Activated CD8-positive, alpha-beta memory T cell treated with anti-CD3 and anti-CD28 coated beads for 36 hours (primary cell): ENCODE data around the gene DCXR. TPM values are rescaled to one million over a fixed set of nuclear protein-coding genes. Genes with fewer than 3 reads are reported as not detected.

Experiments used
- CTCF ChIA-PET: fragments of 350-600 bp; sonication (Branson Sonifier 250); formaldehyde crosslinking; loops from one replicate; lab custom pipeline; 2021; ENCODE audit warnings: antibody characterized with exemption; lab: Charles Lee
- POLR2A ChIA-PET: fragments of 350-600 bp; sonication (Branson Sonifier 250); formaldehyde crosslinking; loops from one replicate; lab custom pipeline; 2021; ENCODE audit warnings: antibody characterized with exemption; lab: Charles Lee
- total RNA-seq, 2 experiments: library from RNA; stranded (reverse); gene quantifications; one replicate each; pipeline ENCODE4 v1.2.3, GENCODE V29; 2021

Gene DCXR
- total RNA-seq, 2 experiments from 2014 or later: 119 to 129 TPM

DNA sequence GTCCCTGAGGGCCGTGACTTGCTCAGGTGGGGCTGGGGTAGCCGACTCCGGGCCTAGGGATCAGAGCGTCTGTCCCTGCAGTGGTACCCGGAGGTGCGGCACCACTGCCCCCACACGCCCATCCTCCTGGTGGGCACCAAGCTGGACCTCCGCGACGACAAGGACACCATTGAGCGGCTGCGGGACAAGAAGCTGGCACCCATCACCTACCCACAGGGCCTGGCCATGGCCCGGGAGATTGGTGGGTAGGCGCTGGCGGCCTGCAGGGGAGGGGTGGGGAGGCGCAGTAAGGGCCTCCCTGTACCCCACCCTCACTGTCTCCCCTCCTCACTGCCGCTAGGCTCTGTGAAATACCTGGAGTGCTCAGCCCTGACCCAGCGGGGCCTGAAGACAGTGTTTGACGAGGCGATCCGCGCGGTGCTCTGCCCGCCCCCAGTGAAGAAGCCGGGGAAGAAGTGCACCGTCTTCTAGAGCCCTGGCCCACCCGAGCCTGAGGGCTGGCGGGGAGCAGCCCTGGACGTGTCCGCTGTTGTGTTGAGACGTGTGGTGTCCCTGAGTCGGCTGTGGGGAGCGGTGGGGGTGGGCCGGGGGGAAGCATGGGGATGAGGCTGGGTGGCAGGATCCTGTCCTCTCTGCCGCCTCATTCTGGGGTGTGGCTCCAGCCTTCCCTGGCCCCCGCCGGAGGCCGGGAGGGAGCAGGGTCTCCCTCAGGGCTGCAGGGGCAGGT lies 4.0 kb downstream of the DCXR start:
- CTCF ChIA-PET: no interaction called here
- POLR2A ChIA-PET: no interaction called here

DNA sequence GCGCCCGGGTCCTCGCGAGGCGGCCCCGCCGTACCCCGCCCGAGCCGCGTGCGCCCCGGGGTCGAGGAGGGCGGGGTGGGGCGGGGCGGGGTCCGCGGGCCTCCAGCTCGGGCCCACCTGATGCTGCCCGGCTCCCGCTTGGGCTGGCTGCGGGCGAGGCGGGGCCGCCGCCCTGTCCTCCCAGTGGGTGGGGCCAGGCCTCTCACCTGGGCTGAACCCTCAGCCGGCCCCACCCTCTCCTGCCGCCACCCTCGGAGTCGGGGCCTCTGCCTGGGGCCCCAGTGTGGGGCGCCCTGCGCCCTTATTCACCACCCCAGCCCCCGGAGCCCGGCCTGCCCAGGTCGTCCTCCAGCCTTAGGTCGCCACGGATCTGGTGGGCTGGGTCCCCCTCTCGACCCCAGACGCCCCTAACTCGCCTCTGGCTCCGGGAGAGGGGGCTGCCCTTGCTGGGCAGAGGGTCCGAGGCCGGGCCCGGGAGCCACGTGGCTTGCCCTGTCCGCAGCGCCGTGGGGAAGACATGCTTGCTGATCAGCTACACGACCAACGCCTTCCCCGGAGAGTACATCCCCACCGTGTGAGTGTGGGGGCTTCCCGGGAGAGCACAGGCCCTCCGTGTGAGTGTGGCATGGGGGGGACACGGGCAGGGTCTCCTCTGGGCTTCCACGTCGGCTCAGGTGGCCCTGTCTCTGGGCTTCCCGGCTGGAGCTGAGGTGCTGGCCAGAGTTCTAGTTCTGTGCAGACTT lies 5.4 kb downstream of the DCXR start:
- ChIA-PET POLR2A (interaction anchor here (0.5 kb wide), 1 partner anchor 159 kb away, joined by 12 read pairs; no protein-coding TSS in a partner anchor), CTCF (interaction anchor here (1.0 to 1.4 kb wide), 2 partner anchors 9 to 160 kb away, joined by 3 to 6 read pairs; partner anchors contain the start of genes CENPX and LRRC45)

DNA sequence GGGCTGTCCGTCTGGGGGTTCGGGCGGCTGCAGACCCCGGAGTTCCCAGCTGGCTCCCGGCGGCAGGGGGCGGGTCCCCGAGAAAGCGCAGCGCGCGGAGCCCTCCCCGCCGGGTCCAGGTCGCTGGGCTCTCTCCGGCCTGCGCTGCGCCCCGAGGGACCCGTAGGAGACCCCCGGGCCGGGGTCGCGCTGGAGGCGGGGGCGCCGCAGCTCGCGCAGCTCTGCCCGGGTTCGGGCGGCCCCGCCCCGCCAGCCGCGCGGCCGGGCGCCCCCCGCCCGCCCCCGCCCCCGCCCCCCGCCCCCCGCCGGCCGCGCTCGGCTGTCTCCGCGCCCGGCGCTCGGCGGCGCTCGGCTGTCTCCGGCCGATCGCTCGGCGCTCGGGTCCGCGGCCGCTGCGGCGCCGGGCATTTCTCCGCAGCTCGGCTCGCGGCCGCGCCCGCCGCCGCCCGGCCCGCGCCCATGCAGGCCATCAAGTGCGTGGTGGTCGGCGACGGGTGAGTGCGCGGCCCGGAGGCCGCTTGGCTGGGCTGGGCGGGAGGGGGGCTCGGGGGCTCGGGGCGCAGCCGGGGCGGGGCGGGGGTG lies 6.1 kb downstream of the DCXR start, which contains the start of gene RAC3:
Gene RAC3 (plus strand): TSS at position 376 of the 582 bp plus-strand sequence. CDS start 84 bp downstream, at position 460.
- POLR2A ChIA-PET: interaction anchor here (1.0 to 1.5 kb wide), 2 partner anchors 21 to 121 kb away, joined by 3 read pairs; partner anchors contain the start of genes GPS1 and RFNG

DNA sequence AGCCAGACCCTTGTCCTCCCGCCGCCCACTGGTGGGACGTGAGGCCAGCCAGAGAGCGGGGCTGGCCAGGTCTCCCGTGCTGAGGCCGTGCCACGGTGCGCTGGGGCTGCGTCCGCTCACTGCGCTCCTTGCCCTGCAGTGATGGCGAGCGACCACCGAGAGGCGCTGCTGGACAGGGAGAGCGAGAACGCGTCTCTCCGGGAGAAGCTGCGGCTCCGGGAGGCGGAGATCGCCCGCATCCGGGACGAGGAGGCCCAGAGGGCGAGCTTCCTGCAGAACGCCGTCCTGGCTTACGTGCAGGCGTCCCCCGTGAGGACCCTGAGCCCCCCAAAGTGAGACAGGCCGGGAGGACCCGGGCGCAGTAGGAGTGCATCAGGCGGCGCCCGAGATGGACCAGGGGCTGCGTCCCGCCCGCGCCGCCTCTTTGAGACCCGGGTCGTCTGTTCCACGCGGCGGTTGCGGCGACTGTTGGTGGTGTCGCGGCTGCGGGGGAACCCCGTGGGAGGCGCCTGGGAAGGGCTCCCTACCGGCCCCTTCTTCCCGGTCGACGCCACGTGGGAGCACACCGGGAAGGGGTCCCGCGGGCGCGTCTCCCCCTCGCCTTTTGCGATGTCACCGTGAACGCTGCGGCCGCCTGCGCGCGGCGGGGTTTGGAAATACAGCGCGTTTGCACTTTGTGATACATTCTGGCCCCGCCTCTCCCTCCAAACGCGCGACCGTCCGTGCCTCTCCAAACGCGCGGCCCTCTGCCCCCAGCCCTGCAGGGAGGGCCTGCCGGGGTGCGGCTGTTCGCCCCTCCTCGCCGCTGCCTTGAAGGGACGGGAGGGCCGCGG lies 6.8 kb downstream of the DCXR start:
- ChIA-PET POLR2A (interaction anchor here (0.6 to 1.5 kb wide), 7 partner anchors 21 to 175 kb away, joined by 3 to 7 read pairs (median 3); partner anchors contain the start of genes ASPSCR1, GPS1 and RFNG), CTCF (interaction anchor here (0.6 to 2.5 kb wide), 26 partner anchors 9 to 200 kb away, joined by 3 to 17 read pairs (median 4); partner anchors contain the start of genes MAFG and PYCR1)

More for the DNA sequence above, 6.1 kb downstream of the DCXR start, which contains the start of gene RAC3:
- CTCF ChIA-PET: interaction anchor here (0.8 to 1.3 kb wide), 2 partner anchors 68 to 175 kb away, joined by 4 to 5 read pairs; no protein-coding TSS in a partner anchor

DNA sequence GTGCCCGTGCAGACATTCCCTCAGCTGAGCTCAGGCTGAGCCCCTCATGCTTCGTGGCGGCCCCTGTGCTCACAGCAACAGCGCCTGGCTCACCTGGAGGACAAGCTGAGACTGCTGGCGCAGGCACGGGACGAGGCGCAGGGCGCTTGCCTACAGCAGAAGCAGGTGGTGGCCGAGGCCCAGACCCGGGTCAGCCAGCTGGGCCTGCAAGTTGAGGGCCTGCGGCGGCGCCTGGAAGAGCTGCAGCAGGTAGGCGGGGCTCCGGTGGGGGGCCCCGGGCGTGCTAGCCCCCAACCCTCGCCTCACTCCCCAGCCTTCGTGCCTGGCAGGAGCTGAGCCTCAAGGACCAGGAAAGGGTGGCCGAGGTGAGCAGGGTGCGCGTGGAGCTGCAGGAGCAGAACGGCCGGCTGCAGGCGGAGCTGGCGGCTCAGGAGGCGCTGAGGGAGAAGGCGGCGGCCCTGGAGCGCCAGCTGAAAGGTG lies 7.5 kb downstream of the DCXR start:
- POLR2A ChIA-PET: interaction anchor here (0.6 to 1.5 kb wide), 6 partner anchors 53 to 176 kb away, joined by 3 to 7 read pairs (median 4); partner anchors contain the start of gene ASPSCR1
- CTCF ChIA-PET: interaction anchor here (0.9 to 2.5 kb wide), 23 partner anchors 9 to 201 kb away, joined by 3 to 17 read pairs (median 4); partner anchors contain the start of genes MAFG and PYCR1

- POLR2A ChIA-PET: no interaction called here
- CTCF ChIA-PET: interaction anchor here (1.3 to 2.5 kb wide), 7 partner anchors 9 to 128 kb away, joined by 3 to 17 read pairs (median 4); no protein-coding TSS in a partner anchor
Observed at GRCh38 chr17:82029391-82029790, 8.1 kb downstream of the DCXR start.

- POLR2A ChIA-PET: no interaction called here
- CTCF ChIA-PET: interaction anchor here (1.3 to 2.5 kb wide), 5 partner anchors 8 to 127 kb away, joined by 3 to 17 read pairs (median 4); no protein-coding TSS in a partner anchor
Observed at GRCh38 chr17:82028966-82029365, 8.5 kb downstream of the DCXR start.

DNA sequence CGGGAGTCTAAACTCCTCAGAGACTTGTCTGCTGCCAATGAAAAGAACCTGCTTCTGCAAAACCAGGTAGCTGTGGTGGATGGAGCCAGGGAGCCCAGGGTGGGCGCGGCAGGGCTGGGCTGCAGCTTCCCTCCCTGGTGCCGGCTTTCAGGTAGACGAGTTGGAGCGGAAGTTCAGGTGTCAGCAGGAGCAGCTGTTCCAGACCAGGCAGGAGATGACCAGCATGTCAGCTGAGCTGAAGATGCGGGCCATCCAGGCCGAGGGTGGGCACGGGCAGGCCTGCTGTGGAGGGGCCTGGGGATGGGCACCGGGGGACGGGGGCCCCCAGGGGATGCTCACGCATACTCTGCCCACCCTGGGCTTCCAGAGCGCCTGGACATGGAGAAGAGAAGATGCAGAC lies 9.3 kb downstream of the DCXR start:
- ChIA-PET POLR2A (no interaction called here), CTCF (no interaction called here)

DNA sequence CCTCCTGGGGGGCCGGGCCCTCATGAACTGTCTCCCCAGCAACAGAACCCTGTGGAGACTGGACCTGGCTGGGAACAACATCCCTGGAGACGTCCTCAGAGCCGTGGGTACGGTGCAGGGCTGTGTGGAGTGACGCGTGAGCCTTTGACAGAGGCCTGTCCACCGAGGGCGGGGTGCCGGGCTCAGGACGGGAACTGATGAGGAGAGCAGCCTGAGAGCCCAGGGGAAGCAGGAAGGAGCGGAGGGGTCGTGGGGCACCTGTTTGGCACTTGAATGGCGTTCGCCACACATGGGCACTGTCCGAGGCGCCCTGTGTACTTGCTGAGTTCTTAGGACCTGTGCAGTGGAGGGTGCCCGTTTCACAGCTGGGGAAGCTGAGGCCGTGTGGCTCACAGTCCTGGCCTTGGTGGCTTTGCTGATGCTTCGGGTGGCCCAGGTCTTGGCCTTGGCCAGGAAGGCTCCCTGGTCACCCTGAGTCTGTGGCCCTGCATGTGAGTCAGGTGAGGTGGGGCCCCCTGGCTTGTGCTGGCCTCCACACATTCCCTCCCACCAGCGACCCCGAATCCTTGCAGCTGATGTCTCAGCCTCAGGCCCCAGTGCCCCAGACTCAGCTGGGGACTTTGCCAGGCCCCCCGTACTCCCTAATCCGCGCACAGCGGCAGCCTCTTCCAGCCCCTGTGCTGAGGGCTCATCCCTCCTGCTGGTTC lies 11.9 kb downstream of the DCXR start:
- ChIA-PET CTCF (no interaction called here), POLR2A (no interaction called here)

DNA sequence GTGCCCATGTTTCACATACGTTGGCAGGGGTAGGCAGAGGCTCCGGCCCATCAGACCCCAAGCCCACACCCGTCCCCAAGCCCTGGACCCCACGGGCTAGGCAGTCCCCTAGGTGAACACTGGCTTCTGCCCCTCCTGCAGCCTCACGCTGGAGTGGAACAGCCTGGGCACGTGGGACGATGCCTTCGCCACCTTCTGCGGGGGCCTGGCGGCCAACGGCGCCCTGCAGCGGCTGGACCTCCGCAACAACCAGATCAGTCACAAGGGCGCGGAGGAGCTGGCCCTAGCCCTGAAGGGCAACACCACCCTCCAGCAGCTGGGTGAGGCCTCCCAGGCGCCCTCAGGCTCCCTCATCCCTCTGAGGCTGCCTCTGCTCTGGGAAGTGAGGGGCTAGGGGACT lies 12.6 kb downstream of the DCXR start:
- ChIA-PET POLR2A (no interaction called here), CTCF (no interaction called here)

- CTCF ChIA-PET: interaction anchor here (0.5 to 2.0 kb wide), 4 partner anchors 9 to 113 kb away, joined by 3 to 6 read pairs (median 4); partner anchors contain the start of gene DCXR
- POLR2A ChIA-PET: interaction anchor here (1.0 to 2.3 kb wide), 4 partner anchors 14 to 92 kb away, joined by 3 to 8 read pairs (median 4); partner anchors contain the start of genes DCXR and PYCR1
Observed at GRCh38 chr17:82023447-82024241, 13.9 kb downstream of the DCXR start.

DNA sequence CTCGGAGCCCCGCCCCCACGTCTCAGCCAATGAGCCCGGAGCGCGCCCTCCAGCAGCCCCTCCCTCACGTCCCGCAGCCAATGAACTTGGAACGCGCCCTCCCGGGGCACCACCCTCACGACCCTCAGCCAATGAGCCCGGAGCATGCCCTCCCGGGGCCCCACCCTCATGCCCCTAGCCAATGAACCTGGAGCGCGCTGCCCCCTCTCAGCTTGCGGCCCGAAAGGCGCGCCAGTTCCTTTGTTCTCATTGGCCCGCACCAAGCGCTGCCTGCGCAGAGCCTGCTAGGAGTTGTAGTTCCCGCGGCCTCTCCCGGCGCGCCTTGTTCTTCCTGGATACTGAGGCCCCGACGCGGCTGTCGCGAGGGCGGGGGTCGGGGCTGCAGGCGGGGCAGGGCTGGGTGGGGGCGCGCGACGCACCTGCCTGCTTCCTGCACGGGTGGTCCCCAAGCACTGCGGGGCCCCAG lies 14.5 kb downstream of the DCXR start, which contains the start of gene LRRC45:
Gene LRRC45 (plus strand): TSS at position 325 of the 466 bp plus-strand sequence. CDS start 339 bp downstream, outside the sequence.
- POLR2A ChIA-PET: interaction anchor here (0.6 to 2.3 kb wide), 6 partner anchors 15 to 91 kb away, joined by 3 to 8 read pairs (median 3); partner anchors contain the start of genes DCXR and PYCR1
- CTCF ChIA-PET: interaction anchor here (1.0 to 4.2 kb wide), 6 partner anchors 9 to 63 kb away, joined by 3 to 66 read pairs (median 6); partner anchors contain the start of genes DCXR and NOTUM

GRCh38 chr17:82022310-82022980 lies 15.1 kb downstream of the DCXR start, which contains the start of gene CENPX:
Gene CENPX (minus strand): TSS chr17:82022878. CDS start chr17:82022861, 17 bp downstream.
- CTCF ChIA-PET: interaction anchor here (0.6 to 4.2 kb wide), 13 partner anchors 7 to 189 kb away, joined by 3 to 66 read pairs (median 4); partner anchors contain the start of genes MCRIP1 and NOTUM
- POLR2A ChIA-PET: interaction anchor here (0.6 to 2.3 kb wide), 8 partner anchors 15 to 311 kb away, joined by 3 to 8 read pairs (median 4); partner anchors contain the start of genes DCXR and PYCR1

DNA sequence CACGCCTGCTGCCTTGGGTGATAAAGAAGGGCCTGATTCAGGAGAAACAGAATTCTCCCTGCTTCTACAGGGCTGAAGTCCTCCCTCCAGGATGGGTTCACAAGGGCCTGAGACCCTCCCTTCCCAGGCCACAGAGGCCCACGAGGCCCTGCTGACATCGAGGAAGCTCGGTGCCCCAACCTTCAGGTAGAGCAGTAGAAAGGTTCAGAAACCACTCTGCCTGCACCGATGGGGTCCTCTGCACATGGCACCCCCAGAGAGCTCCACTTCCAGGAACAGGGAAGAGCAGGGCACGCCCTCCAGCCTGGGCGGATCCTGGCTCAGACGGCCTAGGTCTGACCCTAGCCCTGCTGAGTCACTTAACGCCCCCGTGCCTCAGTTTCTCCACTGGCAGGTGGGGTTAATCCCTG lies 15.6 kb downstream of the DCXR start:
- ChIA-PET POLR2A (interaction anchor here (1.0 to 2.3 kb wide), 5 partner anchors 16 to 311 kb away, joined by 3 to 8 read pairs (median 5); partner anchors contain the start of gene DCXR), CTCF (interaction anchor here (0.6 to 4.2 kb wide), 17 partner anchors 8 to 188 kb away, joined by 3 to 66 read pairs (median 4); partner anchors contain the start of genes MCRIP1 and NOTUM)
